ENCODE data around the gene CD68.
"Not testable (repeated sequence)": the region's sequence is repeated elsewhere in the genome, so short reads cannot be mapped to it uniquely, and the experiment has no call there.

CD68 gene

GRCh38 chr17:7615265-7615747 lies 35.9 kb downstream of the CD68 start:
- DNase-seq = no peak

DNA sequence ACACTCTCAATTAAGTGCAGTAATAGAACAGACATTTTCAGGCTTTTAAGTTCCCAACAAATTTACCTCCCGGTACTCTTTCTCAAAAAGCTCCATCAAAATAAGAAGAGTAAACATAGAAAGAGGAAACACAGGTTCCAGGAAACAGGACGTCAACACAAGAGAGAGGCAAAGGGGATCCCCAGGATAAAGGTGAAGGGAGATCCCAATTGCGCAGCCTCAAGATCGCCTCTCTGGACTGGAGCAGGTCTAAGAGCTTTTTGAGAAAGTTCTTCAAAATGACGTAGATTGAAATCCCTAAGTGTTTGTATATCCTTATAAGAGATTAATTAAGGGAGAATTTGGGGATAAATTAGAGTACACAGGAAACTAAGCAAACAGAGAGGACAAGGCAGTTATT lies 39.2 kb downstream of the CD68 start:
- no peak for DNase-seq

DNA sequence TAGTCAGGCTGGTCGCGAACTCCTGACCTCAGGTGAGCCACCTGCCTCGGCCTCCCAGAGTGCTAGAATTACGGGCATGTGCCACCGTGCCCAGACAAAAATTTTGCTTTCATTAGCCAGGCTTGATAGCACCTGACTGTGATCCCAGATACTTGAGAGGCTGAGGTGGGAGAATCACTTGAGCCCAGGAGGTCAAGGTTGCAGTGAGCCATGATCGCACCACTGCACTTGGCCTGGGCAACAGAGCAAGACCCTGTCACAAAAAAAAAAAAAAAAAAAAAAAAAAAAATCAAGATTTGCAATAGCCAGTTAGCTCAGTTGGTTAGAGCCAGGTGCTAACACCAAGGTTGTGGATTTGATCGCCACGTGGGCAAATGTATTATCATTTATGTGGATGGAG lies 41.4 kb downstream of the CD68 start:
- DNase-seq = no peak

- no peak for DNase-seq
These were observed 44.2 kb downstream of the CD68 start for GRCh38 chr17:7623661-7624060.

GRCh38 chr17:7625749-7626148 lies 46.3 kb downstream of the CD68 start:
- not testable (repeated sequence) for DNase-seq

DNA sequence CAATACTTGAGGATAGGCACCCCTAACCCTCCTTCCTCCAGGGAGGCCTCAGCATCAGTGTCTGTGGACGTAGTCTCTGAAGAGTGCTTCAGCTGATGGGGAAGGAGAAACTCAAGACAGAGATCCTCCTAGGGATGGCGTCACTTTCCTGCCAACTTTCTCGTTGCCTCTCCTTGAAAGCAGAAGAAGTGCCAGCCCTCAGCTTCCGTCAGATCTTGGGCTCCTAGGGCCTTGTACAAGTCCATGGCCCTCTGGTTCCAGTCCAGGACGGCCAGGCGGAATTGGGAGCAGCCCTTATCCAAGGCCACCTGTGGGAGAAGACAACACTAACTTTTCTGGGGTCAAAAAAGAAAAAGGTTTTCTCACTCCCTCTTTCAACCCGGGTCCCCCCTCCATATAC lies 46.9 kb downstream of the CD68 start:
- no peak for DNase-seq

GRCh38 chr17:7626956-7627249 lies 47.5 kb downstream of the CD68 start:
- DNase-seq = no peak

- peak; percentile 86 for DNase-seq
These were observed 48.0 kb downstream of the CD68 start, which contains the start of gene SAT2 for GRCh38 chr17:7627250-7628121. SAT2 (minus strand) TSS chr17:7627821; CDS start chr17:7627635, 186 bp downstream.

GRCh38 chr17:7629939-7630571 lies 50.6 kb downstream of the CD68 start, which contains the start of gene SHBG:
SHBG (plus strand) TSS chr17:7630135; CDS start chr17:7630173, 38 bp downstream.
- no peak for DNase-seq

Measured in stimulated activated CD4-positive, alpha-beta T cell treated with anti-CD3 and anti-CD28 coated beads, Interleukin-4, amount 100 ng/mL, for 24 hours (primary cell).